Stimulated activated effector memory CD8-positive, alpha-beta T cell treated with anti-CD3 and anti-CD28 coated beads, Interleukin-12 subunit alpha, Interleukin-12 subunit beta, amount 100 ng/mL, for 72 hours (primary cell): ENCODE measurements around the gene SLAMF1.
"Not testable (repeated sequence)": the region's sequence is repeated elsewhere in the genome, so short reads cannot be mapped to it uniquely, and the experiment has no call there.

Experiments
- ATAC-seq: fragments of 150-1000 bp; cut with Tn5 transposase; 2 replicates; pipeline ENCODE4 v1.10.0; 2021
- DNase-seq, 2 donors: peaks; one replicate each; pipeline ENCODE4 v3.0.0; 2021 to 2022; ENCODE audit warnings: low spot score in 2 of 2
- H3K27ac Mint-ChIP-seq: one replicate; pipeline ENCODE4 v1.8.0; 2022; ENCODE audit warnings: mild to moderate bottlenecking, mixed read lengths
- H3K36me3 Mint-ChIP-seq: one replicate; pipeline ENCODE4 v1.8.0; 2022; ENCODE audit warnings: mild to moderate bottlenecking, mixed read lengths
- H3K4me1 Mint-ChIP-seq: one replicate; pipeline ENCODE4 v1.8.0; 2022; ENCODE audit warnings: mixed read lengths
- H3K4me3 Mint-ChIP-seq: one replicate; pipeline ENCODE4 v1.8.0; 2022; ENCODE audit warnings: mild to moderate bottlenecking, mixed read lengths
- H3K9me3 Mint-ChIP-seq: one replicate; pipeline ENCODE4 v1.8.0; 2022; ENCODE audit warnings: mixed read lengths

The SLAMF1 gene

DNA sequence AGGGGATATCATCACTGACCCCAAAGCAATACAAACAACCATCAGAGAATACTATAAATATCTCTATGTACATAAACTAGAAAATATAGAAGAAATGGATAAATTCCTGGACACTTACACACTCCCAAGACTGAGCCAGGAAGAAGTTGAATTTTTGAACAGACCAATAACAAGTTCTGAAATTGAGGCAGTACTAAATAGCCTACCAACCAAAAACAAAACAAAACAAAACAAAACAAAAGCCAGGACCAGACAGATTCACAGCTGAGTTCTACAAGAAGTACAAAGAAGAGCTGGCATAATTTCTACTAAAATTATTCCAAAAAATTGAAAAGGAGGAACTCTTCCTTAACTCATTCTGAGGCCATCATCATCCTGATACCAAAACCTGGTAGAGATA lies 86.0 kb downstream of the SLAMF1 start:
- Mint-ChIP-seq H3K9me3 (peaks cover 2% of the 10 kb centered on the region), H3K4me3 (peak overlapping the region; percentile 77), H3K27ac (peak overlapping the region; percentile 97), H3K4me1 (peaks cover 71% of the 10 kb centered on the region), H3K36me3 (peaks cover 15% of the 10 kb centered on the region)
- ATAC-seq (no peak), DNase-seq (no peak)

DNA sequence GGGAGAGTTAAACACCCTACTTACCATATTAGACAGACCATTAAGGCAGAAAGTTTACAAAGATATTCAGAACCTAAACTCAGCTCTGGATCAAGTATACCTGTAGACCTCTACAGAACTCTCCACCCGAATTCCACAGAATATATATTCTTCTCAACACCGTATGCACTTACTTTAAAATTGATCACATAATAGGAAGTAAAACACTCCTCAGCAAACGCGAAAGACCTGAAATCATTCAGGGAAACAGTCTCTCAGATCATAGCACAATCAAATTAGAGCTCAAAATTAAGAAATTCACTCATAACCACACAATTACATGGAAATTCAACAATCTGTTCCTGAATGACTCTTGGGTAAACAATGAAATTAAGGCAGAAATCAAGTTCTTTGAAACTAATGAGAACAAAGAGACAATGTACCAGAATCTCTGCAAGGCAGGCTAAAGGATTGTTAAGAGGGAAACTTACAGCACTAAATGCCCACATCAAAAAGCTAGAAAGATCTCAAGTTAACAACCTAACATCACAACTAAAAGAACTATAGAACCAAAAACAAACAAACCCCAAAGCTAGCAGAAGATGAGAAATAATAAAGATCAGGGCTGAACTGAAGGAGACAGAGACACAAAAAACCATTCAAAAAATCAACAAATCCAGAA lies 86.7 kb downstream of the SLAMF1 start:
- peaks cover 22% of the 10 kb centered on the region for H3K36me3 Mint-ChIP-seq
- H3K9me3 Mint-ChIP-seq = peaks cover 2% of the 10 kb centered on the region
- no peak for ATAC-seq
- H3K4me1 Mint-ChIP-seq = peaks cover 71% of the 10 kb centered on the region
- peak overlapping the region; percentile 77 for H3K4me3 Mint-ChIP-seq
- DNase-seq = no peak
- H3K27ac Mint-ChIP-seq = peak overlapping the region; percentile 97

DNA sequence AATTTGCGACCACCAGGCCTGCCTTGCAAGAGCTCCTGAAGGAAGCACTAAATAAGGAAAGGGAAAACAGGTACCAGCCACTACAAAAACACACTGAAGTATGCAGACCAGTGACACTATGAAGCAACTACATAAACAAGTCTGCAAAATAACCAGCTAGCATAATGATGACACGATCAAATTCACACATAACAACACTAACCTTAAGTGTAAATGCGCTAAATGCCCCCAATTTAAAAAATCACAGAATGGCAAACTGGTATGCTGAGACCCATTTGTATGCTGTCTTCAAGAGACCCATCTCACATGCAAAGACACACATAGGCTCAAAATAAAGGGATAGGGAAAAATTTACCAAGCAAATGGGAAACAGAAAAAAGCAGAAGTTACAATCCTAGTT lies 87.4 kb downstream of the SLAMF1 start:
- Mint-ChIP-seq H3K4me3 (peak overlapping the region; percentile 77), H3K27ac (peak overlapping the region; percentile 97)
- not testable (repeated sequence) for ATAC-seq

DNA sequence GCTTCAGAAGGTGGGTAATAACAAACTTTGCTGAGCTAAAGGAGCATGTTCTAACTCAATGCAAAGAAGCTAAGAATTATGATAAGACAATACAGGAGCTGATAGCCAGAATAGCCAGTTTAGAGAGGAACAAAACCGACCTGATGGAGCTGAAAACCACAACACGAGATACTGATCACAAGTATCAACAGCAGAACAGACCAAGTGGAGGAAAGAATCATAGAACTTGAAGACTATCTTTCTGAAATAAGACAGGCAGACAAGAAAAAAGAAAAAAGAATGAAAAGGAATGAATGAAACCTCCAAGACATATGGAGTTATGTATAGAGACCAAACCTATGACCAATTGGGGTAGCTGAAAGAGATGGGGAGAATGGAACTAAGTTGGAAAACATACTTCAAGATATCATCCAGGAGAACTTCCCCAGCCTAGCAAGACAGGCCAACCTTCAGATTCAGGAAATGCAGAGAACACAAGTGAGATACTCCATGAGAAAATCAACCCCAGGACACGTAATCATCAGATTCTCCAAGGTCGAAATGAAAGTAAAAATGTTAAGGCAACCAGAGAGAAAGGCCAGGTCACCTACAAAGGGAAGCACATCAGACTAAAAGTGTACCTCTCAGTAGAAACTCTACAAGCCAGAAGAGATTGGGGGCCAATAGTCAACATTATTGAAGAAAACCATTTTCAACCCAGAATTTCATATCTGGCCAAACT lies 88.0 kb downstream of the SLAMF1 start:
- H3K36me3 Mint-ChIP-seq = peaks cover 32% of the 10 kb centered on the region
- peaks cover 2% of the 10 kb centered on the region for H3K9me3 Mint-ChIP-seq
- peak overlapping the region; percentile 77 for H3K4me3 Mint-ChIP-seq
- H3K4me1 Mint-ChIP-seq = peaks cover 63% of the 10 kb centered on the region
- H3K27ac Mint-ChIP-seq = peak overlapping the region; percentile 97
- DNase-seq (no peak), ATAC-seq (peak; percentile 45)

More for the DNA sequence above, 87.4 kb downstream of the SLAMF1 start:
- DNase-seq, H3K9me3 Mint-ChIP-seq: not testable (repeated sequence)
- H3K36me3 Mint-ChIP-seq = peaks cover 26% of the 10 kb centered on the region
- H3K4me1 Mint-ChIP-seq = peaks cover 64% of the 10 kb centered on the region
